Stimulated activated CD4-positive, alpha-beta T cell treated with anti-CD3 and anti-CD28 coated beads, TNF-alpha, amount 100 ng/mL, for 48 hours (primary cell): ENCODE measurements around the gene TEX14.
"Not testable (repeated sequence)": the region's sequence is repeated elsewhere in the genome, so short reads cannot be mapped to it uniquely, and the experiment has no call there.

Experiments
- DNase-seq, 3 donors: peaks; one replicate each; pipeline ENCODE4 v3.0.0-alpha.2; 2020; ENCODE audit warnings: low read depth in 3 of 3

The TEX14 gene

GRCh38 chr17:58691701-58692238 lies at the start of gene TEX14:
Gene TEX14 (minus strand): TSS chr17:58692045. CDS start chr17:58652001, 40,044 bp downstream.
- no peak for DNase-seq

GRCh38 chr17:58741121-58741625 lies 49.3 kb upstream of the TEX14 start:
- no peak for DNase-seq

- no peak for DNase-seq
Measured at GRCh38 chr17:58734811-58735210, 43.0 kb upstream of the TEX14 start.

GRCh38 chr17:58734040-58734439 lies 42.2 kb upstream of the TEX14 start:
- no peak for DNase-seq

- no peak for DNase-seq
Measured at GRCh38 chr17:58730937-58731336, 39.1 kb upstream of the TEX14 start.

GRCh38 chr17:58728798-58729197 lies 37.0 kb upstream of the TEX14 start:
- DNase-seq = no peak

GRCh38 chr17:58722696-58723095 lies 30.9 kb upstream of the TEX14 start:
- DNase-seq = no peak

- no peak for DNase-seq
Measured at GRCh38 chr17:58722274-58722673, 30.4 kb upstream of the TEX14 start.

- peak in 2 of 3 donors; percentile 27 to 50 for DNase-seq
Measured at GRCh38 chr17:58710948-58711552, 19.2 kb upstream of the TEX14 start.

- no peak for DNase-seq
Measured at GRCh38 chr17:58706351-58707140, 14.7 kb upstream of the TEX14 start.

GRCh38 chr17:58703916-58704286 lies 12.1 kb upstream of the TEX14 start:
- DNase-seq = no peak

- no peak for DNase-seq
Measured at GRCh38 chr17:58703137-58703915, 11.5 kb upstream of the TEX14 start.

GRCh38 chr17:58702708-58703107 lies 10.9 kb upstream of the TEX14 start:
- no peak for DNase-seq

GRCh38 chr17:58702045-58702476 lies 10.2 kb upstream of the TEX14 start:
- no peak for DNase-seq

GRCh38 chr17:58699771-58700170 lies 7.9 kb upstream of the TEX14 start:
- DNase-seq = no peak

GRCh38 chr17:58694826-58695225 lies 3.0 kb upstream of the TEX14 start:
- DNase-seq = no peak

- no peak for DNase-seq
Measured at GRCh38 chr17:58694302-58694701, 2.5 kb upstream of the TEX14 start.

- DNase-seq = no peak
Measured at GRCh38 chr17:58693751-58694150, 1.9 kb upstream of the TEX14 start.

GRCh38 chr17:58693208-58693607 lies 1.4 kb upstream of the TEX14 start:
- no peak for DNase-seq

GRCh38 chr17:58692239-58693055 lies 602 bp upstream of the TEX14 start, which contains the start of gene RAD51C:
Gene RAD51C (plus strand): TSS chr17:58692602. CDS start chr17:58692644, 42 bp downstream.
- peak; percentile 78 to 86 (median 82) for DNase-seq

GRCh38 chr17:58690033-58690432 lies 1.8 kb downstream of the TEX14 start:
- DNase-seq = not testable (repeated sequence)
